ENCODE data around the gene ABCB4. TPM values are rescaled to one million over a fixed set of nuclear protein-coding genes. Genes with fewer than 3 reads are reported as not detected.

ABCB4 gene
- total RNA-seq, 2 donors from 2014 or later: 0.37 to 0.78 TPM

GRCh38 chr7:87375662-87376435 is 99.6 kb downstream of the ABCB4 start:
- ATAC-seq: peak; percentile 35
- no peak for DNase-seq
- intact Hi-C loops (cut with DNase I, micrococcal nuclease): no loop called here

GRCh38 chr7:87370660-87371180 is 104.8 kb downstream of the ABCB4 start:
- intact Hi-C loops (cut with DNase I, micrococcal nuclease): no loop called here
- no peak for ATAC-seq
- no peak for DNase-seq

DNA sequence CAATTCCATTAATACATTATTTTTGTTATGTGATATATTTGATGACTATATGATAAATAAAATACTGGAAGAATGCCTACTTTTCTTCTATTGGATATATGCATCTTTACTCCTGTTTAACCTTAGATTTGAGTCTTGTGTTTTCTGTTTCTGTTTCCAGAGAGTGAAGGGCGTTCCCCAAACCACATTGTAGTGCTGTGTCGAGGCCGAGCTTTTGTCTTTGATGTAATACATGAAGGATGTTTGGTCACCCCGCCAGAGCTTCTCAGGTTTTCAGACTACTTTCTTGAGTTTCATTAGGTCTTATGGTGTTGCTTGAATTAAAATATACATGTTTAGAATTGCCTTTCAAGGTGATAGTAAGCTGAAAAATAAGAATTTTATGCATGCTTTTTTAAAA is 106.3 kb downstream of the ABCB4 start:
- DNase-seq (no peak), ATAC-seq (no peak)
- intact Hi-C loops (cut with DNase I, micrococcal nuclease): no loop called here

- DNase-seq (no peak), ATAC-seq (no peak)
- intact Hi-C loops (cut with DNase I, micrococcal nuclease): no loop called here
These were observed 111.2 kb downstream of the ABCB4 start for GRCh38 chr7:87364246-87364645.

GRCh38 chr7:87363342-87363741 is 112.1 kb downstream of the ABCB4 start:
- intact Hi-C loops (cut with DNase I, micrococcal nuclease): no loop called here
- ATAC-seq: no peak
- no peak for DNase-seq

DNA sequence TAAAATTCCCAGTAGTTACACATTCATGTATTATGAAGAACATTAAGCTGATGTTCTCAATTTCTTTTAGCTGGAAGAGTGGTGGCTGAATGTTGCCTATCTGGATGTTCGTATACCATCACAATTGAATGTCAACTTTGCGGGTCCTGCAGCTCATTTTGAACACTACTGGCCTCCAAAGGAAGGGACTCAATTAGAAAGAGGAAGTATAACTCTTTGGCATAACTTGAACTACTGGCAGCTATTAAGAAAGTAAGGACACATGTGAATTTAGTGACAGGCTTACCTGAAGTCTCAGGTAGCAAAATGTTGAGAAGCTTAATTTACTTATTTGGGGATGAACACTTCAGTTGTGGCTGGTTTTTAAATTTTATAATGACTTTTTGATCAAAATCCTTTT is 114.2 kb downstream of the ABCB4 start:
- no peak for ATAC-seq
- intact Hi-C loops (cut with DNase I, micrococcal nuclease): no loop called here
- DNase-seq: no peak

GRCh38 chr7:87359366-87359765 is 116.1 kb downstream of the ABCB4 start:
- intact Hi-C loops (cut with DNase I, micrococcal nuclease): no loop called here
- ATAC-seq (no peak), DNase-seq (no peak)

DNA sequence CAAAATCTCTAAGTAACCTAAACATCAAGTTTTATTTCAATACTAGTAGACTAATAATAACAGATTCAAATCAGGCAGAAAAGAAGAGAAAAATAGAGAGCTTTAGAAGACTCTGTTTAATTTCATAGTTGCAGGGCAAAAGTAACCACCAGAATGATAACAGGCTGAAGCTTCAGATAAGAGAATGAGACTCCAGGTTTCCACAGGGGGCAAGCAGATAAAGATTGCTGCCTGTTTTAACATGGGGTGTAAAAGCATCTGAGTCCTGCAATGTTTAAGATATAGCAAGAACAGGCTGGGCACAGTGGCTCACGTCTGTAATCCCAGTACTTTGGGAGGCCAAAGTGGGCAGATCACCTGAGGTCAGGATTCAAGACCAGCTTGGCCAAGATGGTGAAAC is 119.0 kb downstream of the ABCB4 start:
- no peak for DNase-seq
- ATAC-seq: no peak
- intact Hi-C loops (cut with DNase I, micrococcal nuclease): no loop called here

DNA sequence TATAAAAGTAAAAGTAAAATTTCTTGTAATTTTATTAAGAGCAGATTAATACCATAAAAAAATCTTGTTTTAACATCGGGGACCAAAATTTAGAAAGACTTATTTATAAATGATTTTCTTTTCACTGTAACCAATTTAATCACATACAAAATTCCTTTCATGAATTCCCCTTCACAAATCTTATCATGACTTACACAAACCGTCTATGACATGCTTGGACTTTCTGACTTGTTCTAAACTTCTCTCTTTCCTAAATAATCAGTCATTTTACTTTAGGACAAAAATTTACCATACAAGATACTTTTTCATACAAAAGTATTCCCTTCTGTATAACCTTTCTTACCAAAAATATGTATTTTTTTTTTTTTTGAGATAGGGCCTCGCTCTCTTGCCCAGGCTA is 120.7 kb downstream of the ABCB4 start:
- intact Hi-C loops (cut with DNase I, micrococcal nuclease): no loop called here
- no peak for ATAC-seq
- DNase-seq: no peak

Other genes with a start within 250 kb of the ABCB4 start
- 10 to 100 TPM; 22.7 to 35.8 TPM for gene CROT, start 130.0 kb downstream of the ABCB4 start, total RNA-seq
- gene ABCB1, start 125.2 kb upstream of the ABCB4 start, total RNA-seq: 100 to 1,000 TPM in 1 of 2 donors, 10 to 100 TPM in 1; 30.5 to 259 TPM
- gene RUNDC3B, start 152.7 kb upstream of the ABCB4 start, total RNA-seq: 1 to 10 TPM; 4.8 to 8.1 TPM

All from left colon (tissue), 2 donors.